ENCODE measurements around the gene TNFRSF25. TPM values are rescaled to one million over a fixed set of nuclear protein-coding genes. Genes with fewer than 3 reads are reported as not detected.
A peak's percentile ranks its signal among the peaks of the same experiment; 100 is the strongest.

Gene TNFRSF25
- total RNA-seq, 2 donors from 2014 or later, result 9.5 to 48.2 TPM

- Histone ChIP-seq H3K4me3 (peak overlapping the region; percentile 67), H3K4me1 (ENCODE audit: control insufficient read depth in 1 of 2, low read depth in 2 of 2) (peaks cover 21 to 49% of the 10 kb centered on the region in 2 donors), H3K9me3 (no peaks in the 10 kb centered on the region), H3K27me3 (replicated peaks; ENCODE audit: insufficient read depth) (peaks cover 20% of the 10 kb centered on the region), H3K36me3 (no peaks in the 10 kb centered on the region), H3K27ac (no peak overlapping the region)
- DNase-seq (ENCODE audit: low spot score), result no peak
- no peak for TF ChIP-seq CTCF (IDR thresholded peaks at IDR 0.05)
- ATAC-seq (ENCODE audit: insufficient number of reproducible peaks, low FRiP score, low read depth), result no peak
These were observed 45.4 kb downstream of the TNFRSF25 start for GRCh38 chr1:6420454-6421042.

- Histone ChIP-seq H3K27me3 (replicated peaks; ENCODE audit: insufficient read depth) (peaks cover 17% of the 10 kb centered on the region), H3K9me3 (no peaks in the 10 kb centered on the region), H3K4me1 (ENCODE audit: control insufficient read depth in 1 of 2, low read depth in 2 of 2) (peaks cover 18 to 44% of the 10 kb centered on the region in 2 donors), H3K36me3 (no peaks in the 10 kb centered on the region), H3K4me3 (peak within 1 kb of the TSS; percentile 67), H3K27ac (no peak within 1 kb of the TSS)
- no peak for ATAC-seq (ENCODE audit: insufficient number of reproducible peaks, low FRiP score, low read depth)
- TF ChIP-seq CTCF (IDR thresholded peaks at IDR 0.05), result no peak
- no peak for DNase-seq (ENCODE audit: low spot score)
These were observed 46.0 kb downstream of the TNFRSF25 start, which contains the start of gene HES2 for GRCh38 chr1:6419804-6420453. TSS of gene HES2 (minus strand) at chr1:6419919. CDS start at chr1:6419820, 99 bp downstream.

- no peak overlapping the region for H3K27ac ChIP-seq
- H3K4me3 ChIP-seq, result peak overlapping the region; percentile 67
- DNase-seq (ENCODE audit: low spot score), result no peak
- no peaks in the 10 kb centered on the region for H3K9me3 ChIP-seq
- no peak for TF ChIP-seq CTCF (IDR thresholded peaks at IDR 0.05)
- H3K4me1 ChIP-seq (ENCODE audit: control insufficient read depth in 1 of 2, low read depth in 2 of 2), result peaks cover 18 to 42% of the 10 kb centered on the region in 2 donors
- peaks cover 14% of the 10 kb centered on the region for H3K27me3 ChIP-seq (replicated peaks; ENCODE audit: insufficient read depth)
- H3K36me3 ChIP-seq, result no peaks in the 10 kb centered on the region
- no peak for ATAC-seq (ENCODE audit: insufficient number of reproducible peaks, low FRiP score, low read depth)
These were observed 46.6 kb downstream of the TNFRSF25 start for GRCh38 chr1:6419397-6419803.

GRCh38 chr1:6418668-6419396, 47.1 kb downstream of the TNFRSF25 start:
- no peak for DNase-seq (ENCODE audit: low spot score)
- peaks cover 14% of the 10 kb centered on the region for H3K27me3 ChIP-seq (replicated peaks; ENCODE audit: insufficient read depth)

More at GRCh38 chr1:6418668-6419396, 47.1 kb downstream of the TNFRSF25 start:
- no peak for TF ChIP-seq CTCF (IDR thresholded peaks at IDR 0.05)
- no peaks in the 10 kb centered on the region for H3K36me3 ChIP-seq
- H3K4me3 ChIP-seq, result no peak overlapping the region
- ATAC-seq (ENCODE audit: insufficient number of reproducible peaks, low FRiP score, low read depth), result no peak
- no peak overlapping the region for H3K27ac ChIP-seq
- no peaks in the 10 kb centered on the region for H3K9me3 ChIP-seq
- peaks cover 18 to 37% of the 10 kb centered on the region in 2 donors for H3K4me1 ChIP-seq (ENCODE audit: control insufficient read depth in 1 of 2, low read depth in 2 of 2)
